Hepatocyte (in vitro differentiated cells): Measurements from ENCODE around the gene B4GALNT4. TPM values are rescaled to one million over a fixed set of nuclear protein-coding genes. Genes with fewer than 3 reads are reported as not detected.
A peak's percentile ranks its signal among the peaks of the same experiment; 100 is the strongest.

Source experiments
- DNase-seq: peaks from one replicate; pipeline ENCODE4 v3.0.0-alpha.2; 2016; ENCODE audit warnings: low spot score
- H2AFZ ChIP-seq: fragments of 200-600 bp; sonication (generic); 2 replicates; pipeline ENCODE4 v1.6.0; 2016; ENCODE audit warnings: antibody characterized with exemption, mild to moderate bottlenecking
- H3K27ac ChIP-seq: fragments of 200-600 bp; sonication (generic); 2 replicates; pipeline ENCODE4 v1.5.1; 2016; ENCODE audit warnings: mild to moderate bottlenecking
- H3K27me3 ChIP-seq: fragments of 200-600 bp; sonication (generic); 2 replicates; pipeline ENCODE4 v1.6.1; 2016
- H3K36me3 ChIP-seq: fragments of 200-600 bp; sonication (generic); replicated peaks from 2 replicates; pipeline ENCODE4 v1.5.1; 2016; ENCODE audit warnings: low read depth; ENCODE audit not compliant: insufficient read depth
- H3K4me1 ChIP-seq: fragments of 200-600 bp; sonication (generic); 2 replicates; pipeline ENCODE4 v1.5.1; 2016; ENCODE audit warnings: mild to moderate bottlenecking, moderate library complexity; ENCODE audit not compliant: insufficient read depth
- H3K4me2 ChIP-seq: fragments of 200-600 bp; sonication (generic); 2 replicates; pipeline ENCODE4 v1.6.0; 2016
- H3K4me3 ChIP-seq: fragments of 200-600 bp; sonication (generic); 2 replicates; pipeline ENCODE4 v1.5.1; 2016; ENCODE audit warnings: mild to moderate bottlenecking
- H3K79me2 ChIP-seq: fragments of 200-600 bp; sonication (generic); 2 replicates; pipeline ENCODE4 v1.6.0; 2017; ENCODE audit warnings: mild to moderate bottlenecking
- H3K9me2 ChIP-seq: fragments of 200-600 bp; sonication (generic); replicated peaks from 2 replicates; pipeline ENCODE4 v1.6.0; 2017; ENCODE audit warnings: mild to moderate bottlenecking; ENCODE audit not compliant: insufficient read depth
- H3K9me3 ChIP-seq: fragments of 200-600 bp; sonication (generic); 2 replicates; pipeline ENCODE4 v1.5.1; 2016; ENCODE audit warnings: low read depth, mild to moderate bottlenecking
- H4K20me1 ChIP-seq: fragments of 200-600 bp; sonication (generic); 2 replicates; pipeline ENCODE4 v1.6.0; 2016; ENCODE audit warnings: mild to moderate bottlenecking; ENCODE audit not compliant: insufficient read depth, poor library complexity, severe bottlenecking
- CTCF ChIP-seq: fragments of 200-600 bp; sonication (generic); IDR thresholded peaks from 2 replicates; pipeline ENCODE4 v1.5.1; 2016; ENCODE audit warnings: antibody characterized with exemption, mild to moderate bottlenecking; ENCODE audit not compliant: poor library complexity
- EZH2 ChIP-seq: fragments of 200-600 bp; sonication (generic); IDR thresholded peaks from 2 replicates; pipeline ENCODE4 v1.6.1; 2016; ENCODE audit warnings: antibody characterized with exemption, mild to moderate bottlenecking, borderline replicate concordance
- EZH2phosphoT487 ChIP-seq: fragments of 200-600 bp; sonication (generic); IDR thresholded peaks from one replicate; pipeline ENCODE4 v1.6.1; 2018; ENCODE audit warnings: antibody characterized with exemption, mild to moderate bottlenecking, low read depth, moderate library complexity; ENCODE audit not compliant: unreplicated experiment, severe bottlenecking
- WGBS: methylation state at CpG from one replicate; pipeline ENCODE4 v1.1.6; 2016; ENCODE audit warnings: low lambda C conversion rate; ENCODE audit errors: missing lambda C conversion rate; 5-methylcytosine and 5-hydroxymethylcytosine counted together
- polyA plus RNA-seq: library from polyadenylated mRNA; unstranded; fragments of >200 nt; fragmentation: Nextera tagmentation; extraction: Ambion mirVana; gene quantifications from 2 replicates; pipeline ENCODE4 v1.2.1, GENCODE V29; 2016
- total RNA-seq: library from RNA; depleted of rRNA; stranded (reverse); fragments of >200 nt; gene quantifications from 2 replicates; pipeline ENCODE4 v1.2.3, GENCODE V29; 2014

The B4GALNT4 gene
- total and polyA plus RNA-seq, 2 experiments from 2014 or later = 30.0 to 38.8 TPM

GRCh38 chr11:367956-368413 is 1.3 kb upstream of the B4GALNT4 start:
- Histone ChIP-seq H3K27ac (no peak overlapping the region), H3K9me3 (no peaks in the 10 kb centered on the region), H3K36me3 (no peaks in the 10 kb centered on the region), H4K20me1 (peaks cover 8% of the 10 kb centered on the region), H3K79me2 (peaks cover 5% of the 10 kb centered on the region), H2AFZ (no peak overlapping the region), H3K4me1 (peaks cover 10% of the 10 kb centered on the region), H3K4me3 (no peak overlapping the region), H3K4me2 (peak overlapping the region; percentile 92), H3K27me3 (no peaks in the 10 kb centered on the region), H3K9me2 (no peaks in the 10 kb centered on the region)
- WGBS = 56% methylated on average over 7 of the region's 7 CpGs
- DNase-seq = no peak
- TF ChIP-seq CTCF (no peak), EZH2phosphoT487 (no peak), EZH2 (no peak)

- H3K27me3 ChIP-seq = no peaks in the 10 kb centered on the region
- no peaks in the 10 kb centered on the region for H3K36me3 ChIP-seq
- TF ChIP-seq EZH2 (no peak), CTCF (no peak), EZH2phosphoT487 (no peak)
- H3K4me2 ChIP-seq = peak overlapping the region; percentile 92
- 11% methylated on average over 22 of the region's 61 CpGs for WGBS
- H3K4me1 ChIP-seq = peaks cover 10% of the 10 kb centered on the region
- H3K9me3 ChIP-seq = no peaks in the 10 kb centered on the region
- H3K4me3 ChIP-seq = peak overlapping the region; percentile 33
- H3K79me2 ChIP-seq = peaks cover 5% of the 10 kb centered on the region
- no peaks in the 10 kb centered on the region for H3K9me2 ChIP-seq
- H4K20me1 ChIP-seq = peaks cover 8% of the 10 kb centered on the region
- peak overlapping the region; percentile 45 for H2AFZ ChIP-seq
- no peak overlapping the region for H3K27ac ChIP-seq
- DNase-seq = peak; percentile 55
Measured at GRCh38 chr11:368414-369335, 624 bp upstream of the B4GALNT4 start.

GRCh38 chr11:370070-370941 is 1.0 kb downstream of the B4GALNT4 start:
- H3K27ac ChIP-seq = peak overlapping the region; percentile 79
- TF ChIP-seq EZH2 = no peak

More at GRCh38 chr11:370070-370941, 1.0 kb downstream of the B4GALNT4 start:
- no peaks in the 10 kb centered on the region for H3K9me3 ChIP-seq
- no peaks in the 10 kb centered on the region for H3K9me2 ChIP-seq
- H3K4me2 ChIP-seq = peak overlapping the region; percentile 91
- peaks cover 8% of the 10 kb centered on the region for H4K20me1 ChIP-seq
- DNase-seq = peak; percentile 46
- H3K79me2 ChIP-seq = peaks cover 5% of the 10 kb centered on the region
- H3K4me1 ChIP-seq = peaks cover 10% of the 10 kb centered on the region
- no peaks in the 10 kb centered on the region for H3K27me3 ChIP-seq
- H3K4me3 ChIP-seq = peak overlapping the region; percentile 58
- WGBS = 22% methylated on average over 24 of the region's 42 CpGs
- H3K36me3 ChIP-seq = no peaks in the 10 kb centered on the region
- H2AFZ ChIP-seq = no peak overlapping the region
